DOHH2 (cell line): Measurements from ENCODE around the gene PHF2.

ENCODE experiments used
- EZH2phosphoT487 ChIP-seq: fragments of 200-600 bp; sonication (generic); IDR thresholded peaks from 2 replicates; pipeline ENCODE4 v1.6.1; 2017; ENCODE audit warnings: borderline replicate concordance, mild to moderate bottlenecking, antibody characterized with exemption, low read length, moderate library complexity, mixed read lengths
- TF ChIP-seq, protein P1 (sequence below): fragments of 200-600 bp; sonication (generic); IDR thresholded peaks from one replicate; pipeline ENCODE4 v1.5.1; 2014; ENCODE audit warnings: antibody characterized with exemption, mild to moderate bottlenecking, low read depth, low read length; ENCODE audit not compliant: poor library complexity, severe bottlenecking

DNA sequence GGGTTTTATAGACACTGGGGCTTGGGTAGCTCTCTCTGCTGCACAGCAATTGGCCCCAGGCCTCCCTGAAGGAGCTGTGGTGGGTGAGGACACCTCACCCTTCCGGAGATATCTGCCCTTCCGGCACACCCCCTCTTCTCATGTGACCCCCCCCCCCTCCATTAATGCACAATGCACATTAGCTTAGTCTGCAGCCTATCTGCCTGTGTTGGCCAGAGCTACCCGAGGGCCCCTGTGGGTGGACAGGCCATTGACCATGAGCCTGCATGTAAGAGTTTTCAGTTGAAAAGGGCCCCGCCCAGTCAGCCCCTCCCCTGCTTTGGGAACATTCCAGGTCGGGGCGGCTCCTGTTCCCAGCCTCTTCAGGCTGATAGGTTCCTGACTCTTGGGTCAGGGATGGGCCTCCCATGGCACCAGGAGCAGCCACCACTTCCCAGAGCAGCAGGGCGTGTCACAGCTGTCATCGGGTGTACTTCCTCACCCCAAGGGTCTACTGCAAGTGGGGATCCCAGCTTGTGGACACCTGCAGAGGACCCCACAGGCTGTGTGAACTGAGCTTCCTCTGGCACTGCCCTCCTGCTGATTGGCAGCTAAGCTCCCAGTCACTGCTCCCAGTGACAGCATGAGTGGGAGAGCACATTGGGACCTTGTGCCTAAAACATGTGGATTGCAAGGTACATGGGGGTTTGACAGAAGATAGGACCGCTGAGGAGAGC lies 17.8 kb downstream of the PHF2 start:
- TF ChIP-seq, protein P1, sequence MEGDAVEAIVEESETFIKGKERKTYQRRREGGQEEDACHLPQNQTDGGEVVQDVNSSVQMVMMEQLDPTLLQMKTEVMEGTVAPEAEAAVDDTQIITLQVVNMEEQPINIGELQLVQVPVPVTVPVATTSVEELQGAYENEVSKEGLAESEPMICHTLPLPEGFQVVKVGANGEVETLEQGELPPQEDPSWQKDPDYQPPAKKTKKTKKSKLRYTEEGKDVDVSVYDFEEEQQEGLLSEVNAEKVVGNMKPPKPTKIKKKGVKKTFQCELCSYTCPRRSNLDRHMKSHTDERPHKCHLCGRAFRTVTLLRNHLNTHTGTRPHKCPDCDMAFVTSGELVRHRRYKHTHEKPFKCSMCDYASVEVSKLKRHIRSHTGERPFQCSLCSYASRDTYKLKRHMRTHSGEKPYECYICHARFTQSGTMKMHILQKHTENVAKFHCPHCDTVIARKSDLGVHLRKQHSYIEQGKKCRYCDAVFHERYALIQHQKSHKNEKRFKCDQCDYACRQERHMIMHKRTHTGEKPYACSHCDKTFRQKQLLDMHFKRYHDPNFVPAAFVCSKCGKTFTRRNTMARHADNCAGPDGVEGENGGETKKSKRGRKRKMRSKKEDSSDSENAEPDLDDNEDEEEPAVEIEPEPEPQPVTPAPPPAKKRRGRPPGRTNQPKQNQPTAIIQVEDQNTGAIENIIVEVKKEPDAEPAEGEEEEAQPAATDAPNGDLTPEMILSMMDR: no peak
- no peak for TF ChIP-seq EZH2phosphoT487
